ENCODE data around the gene AIFM1. TPM values are rescaled to one million over a fixed set of nuclear protein-coding genes. Genes with fewer than 3 reads are reported as not detected.
A peak's percentile ranks its signal among the peaks of the same experiment; 100 is the strongest.

Gene AIFM1
- total RNA-seq, 1 donor from 2014 or later: 47.7 TPM

GRCh38 chrX:130196466-130196865 is 30.8 kb upstream of the AIFM1 start:
- Histone ChIP-seq H3K9ac (no peak overlapping the region), H2AFZ (replicated peaks) (no peak overlapping the region), H3K4me1 (no peaks in the 10 kb centered on the region), H3K9me3 (ENCODE audit: low read depth) (peaks cover 2% of the 10 kb centered on the region), H3F3A (ENCODE audit: low read depth) (no peaks in the 10 kb centered on the region), H3K4me2 (no peak overlapping the region), H4K20me1 (ENCODE audit: low read depth) (no peaks in the 10 kb centered on the region), H3K27me3 (no peaks in the 10 kb centered on the region), H3K36me3 (no peaks in the 10 kb centered on the region), H3K27ac (no peak overlapping the region), H3K79me2 (ENCODE audit: low read depth) (no peaks in the 10 kb centered on the region), H3K4me3 (no peak overlapping the region)
- H3K27me3 Mint-ChIP-seq (ENCODE audit: insufficient read depth, low read depth): peaks cover 2% of the 10 kb centered on the region
- no peak for DNase-seq (ENCODE audit: low spot score)
- no peaks in the 10 kb centered on the region for H3K9me3 Mint-ChIP-seq
- no peak overlapping the region for H3K27ac Mint-ChIP-seq
- peaks cover 5% of the 10 kb centered on the region for H3K36me3 Mint-ChIP-seq
- H3K4me3 Mint-ChIP-seq: no peak overlapping the region
- TF ChIP-seq EZH2phosphoT487 (IDR thresholded peaks at IDR 0.05) (no peak), EZH2 (IDR thresholded peaks at IDR 0.05) (no peak), CTCF (IDR thresholded peaks at IDR 0.05) (no peak)
- peaks cover 3% of the 10 kb centered on the region for H3K4me1 Mint-ChIP-seq

GRCh38 chrX:130190801-130191200 is 25.2 kb upstream of the AIFM1 start:
- H3K36me3 Mint-ChIP-seq: no peaks in the 10 kb centered on the region
- Histone ChIP-seq H3K79me2 (ENCODE audit: low read depth) (no peaks in the 10 kb centered on the region), H2AFZ (replicated peaks) (no peak overlapping the region), H3K9ac (no peak overlapping the region), H3K36me3 (no peaks in the 10 kb centered on the region), H3K27ac (no peak overlapping the region), H3K27me3 (no peaks in the 10 kb centered on the region), H3K4me1 (no peaks in the 10 kb centered on the region), H3K4me3 (no peak overlapping the region), H4K20me1 (ENCODE audit: low read depth) (no peaks in the 10 kb centered on the region), H3K4me2 (no peak overlapping the region), H3F3A (ENCODE audit: low read depth) (no peaks in the 10 kb centered on the region), H3K9me3 (ENCODE audit: low read depth) (no peaks in the 10 kb centered on the region)
- no peak for TF ChIP-seq EZH2 (IDR thresholded peaks at IDR 0.05)
- TF ChIP-seq CTCF (IDR thresholded peaks at IDR 0.05): no peak
- no peak for TF ChIP-seq EZH2phosphoT487 (IDR thresholded peaks at IDR 0.05)
- no peak for DNase-seq (ENCODE audit: low spot score)
- H3K27ac Mint-ChIP-seq: no peak overlapping the region
- no peak overlapping the region for H3K4me3 Mint-ChIP-seq
- peaks cover 7% of the 10 kb centered on the region for H3K27me3 Mint-ChIP-seq (ENCODE audit: insufficient read depth, low read depth)
- peaks cover 11% of the 10 kb centered on the region for H3K4me1 Mint-ChIP-seq
- no peaks in the 10 kb centered on the region for H3K9me3 Mint-ChIP-seq

GRCh38 chrX:130186651-130187050 is 21.0 kb upstream of the AIFM1 start:
- no peaks in the 10 kb centered on the region for H3K79me2 ChIP-seq (ENCODE audit: low read depth)
- H3K4me2 ChIP-seq: no peak overlapping the region
- Mint-ChIP-seq H3K4me3 (peak overlapping the region; percentile 33), H3K4me1 (peaks cover 9% of the 10 kb centered on the region), H3K27ac (peak overlapping the region; percentile 23), H3K27me3 (ENCODE audit: insufficient read depth, low read depth) (peaks cover 5% of the 10 kb centered on the region), H3K9me3 (no peaks in the 10 kb centered on the region), H3K36me3 (peaks cover 3% of the 10 kb centered on the region)
- H4K20me1 ChIP-seq (ENCODE audit: low read depth): no peaks in the 10 kb centered on the region
- no peak overlapping the region for H3K27ac ChIP-seq
- no peak for DNase-seq (ENCODE audit: low spot score)
- H3K9me3 ChIP-seq (ENCODE audit: low read depth): no peaks in the 10 kb centered on the region
- TF ChIP-seq EZH2phosphoT487 (IDR thresholded peaks at IDR 0.05): no peak
- TF ChIP-seq CTCF (IDR thresholded peaks at IDR 0.05): no peak
- no peak for TF ChIP-seq EZH2 (IDR thresholded peaks at IDR 0.05)
- H2AFZ ChIP-seq (replicated peaks): no peak overlapping the region
- H3K27me3 ChIP-seq: no peaks in the 10 kb centered on the region
- H3K4me1 ChIP-seq: no peaks in the 10 kb centered on the region
- H3F3A ChIP-seq (ENCODE audit: low read depth): no peaks in the 10 kb centered on the region
- no peaks in the 10 kb centered on the region for H3K36me3 ChIP-seq
- no peak overlapping the region for H3K9ac ChIP-seq
- no peak overlapping the region for H3K4me3 ChIP-seq
